ENCODE results near the gene RGPD4. TPM values are rescaled to one million over a fixed set of nuclear protein-coding genes. Genes with fewer than 3 reads are reported as not detected.

RGPD4 gene
- total RNA-seq, 1 experiment from 2014 or later, result not detected

- Mint-ChIP-seq H3K27me3 (ENCODE audit: unreplicated experiment) (no peaks in the 10 kb centered on the region), H3K4me3 (ENCODE audit: low read depth, unreplicated experiment) (no peak overlapping the region), H3K4me1 (ENCODE audit: low read depth, unreplicated experiment) (peaks cover 20% of the 10 kb centered on the region), H3K9me3 (ENCODE audit: low read depth, unreplicated experiment) (no peaks in the 10 kb centered on the region), H3K27ac (ENCODE audit: unreplicated experiment) (no peak overlapping the region), H3K36me3 (ENCODE audit: insufficient read depth, unreplicated experiment) (no peaks in the 10 kb centered on the region)
- BruUV-seq (replicated peaks), result no TSS peak
- no peak for DNase-seq
- CTCF ChIA-PET, result no interaction called here
- intact Hi-C loops (cut with micrococcal nuclease; ENCODE audit: unreplicated experiment), result no loop called here
- no peak for TF ChIP-seq CTCF (IDR thresholded peaks at IDR 0.05; ENCODE audit: unreplicated experiment)
Observed at GRCh38 chr2:107809835-107810234, 16.9 kb upstream of the RGPD4 start.

DNA sequence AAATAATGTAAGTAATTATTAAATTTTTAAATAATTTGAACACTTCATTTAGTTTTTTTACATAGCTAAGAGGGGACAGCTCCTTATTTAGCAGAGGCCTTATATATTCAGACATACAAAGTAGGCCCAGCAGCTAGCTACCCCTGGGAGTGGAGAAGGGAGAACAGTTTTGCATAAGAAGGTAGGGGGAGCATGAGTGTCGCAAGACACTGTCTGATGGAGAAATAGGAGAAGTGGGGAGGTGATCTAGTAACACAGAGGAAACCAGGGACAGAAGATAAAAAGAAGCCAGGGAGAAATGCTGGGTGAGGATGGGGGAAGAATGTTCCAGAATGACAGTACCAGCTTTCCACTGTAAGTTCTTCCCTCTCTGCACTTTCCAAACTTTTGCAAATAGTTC, 16.0 kb upstream of the RGPD4 start:
- CTCF ChIA-PET, result no interaction called here

DNA sequence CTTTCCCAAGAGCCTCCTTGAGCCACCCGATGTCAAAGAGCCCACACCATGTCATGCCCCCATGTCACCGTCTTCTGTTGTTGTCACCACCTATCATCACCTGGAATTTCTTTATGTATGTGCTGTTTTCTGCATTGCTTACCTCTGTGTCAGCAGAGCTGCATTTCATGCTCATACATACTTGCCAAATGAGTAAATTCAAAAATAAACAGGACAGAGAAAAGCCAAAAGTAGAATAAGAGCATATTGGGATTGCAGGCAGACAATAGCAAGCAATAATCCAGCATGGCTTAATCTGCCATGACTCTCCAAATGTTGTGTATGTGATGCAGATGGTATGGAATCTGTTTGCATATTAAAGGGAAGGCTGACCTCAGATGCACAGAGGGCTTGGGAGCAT, 15.3 kb upstream of the RGPD4 start:
- peaks cover 20% of the 10 kb centered on the region for H3K4me1 Mint-ChIP-seq (ENCODE audit: low read depth, unreplicated experiment)
- CTCF ChIA-PET, result no interaction called here
- no peak for DNase-seq
- no peak overlapping the region for H3K4me3 Mint-ChIP-seq (ENCODE audit: low read depth, unreplicated experiment)
- H3K27me3 Mint-ChIP-seq (ENCODE audit: unreplicated experiment), result no peaks in the 10 kb centered on the region
- no peaks in the 10 kb centered on the region for H3K36me3 Mint-ChIP-seq (ENCODE audit: insufficient read depth, unreplicated experiment)
- BruUV-seq (replicated peaks), result no TSS peak
- TF ChIP-seq CTCF (IDR thresholded peaks at IDR 0.05; ENCODE audit: unreplicated experiment), result no peak
- peaks cover 4% of the 10 kb centered on the region for H3K9me3 Mint-ChIP-seq (ENCODE audit: low read depth, unreplicated experiment)
- intact Hi-C loops (cut with micrococcal nuclease; ENCODE audit: unreplicated experiment), result no loop called here
- no peak overlapping the region for H3K27ac Mint-ChIP-seq (ENCODE audit: unreplicated experiment)

More for the DNA sequence above, 16.0 kb upstream of the RGPD4 start:
- Mint-ChIP-seq H3K27me3 (ENCODE audit: unreplicated experiment) (no peaks in the 10 kb centered on the region), H3K9me3 (ENCODE audit: low read depth, unreplicated experiment) (peaks cover 4% of the 10 kb centered on the region), H3K27ac (ENCODE audit: unreplicated experiment) (no peak overlapping the region), H3K36me3 (ENCODE audit: insufficient read depth, unreplicated experiment) (no peaks in the 10 kb centered on the region), H3K4me3 (ENCODE audit: low read depth, unreplicated experiment) (no peak overlapping the region), H3K4me1 (ENCODE audit: low read depth, unreplicated experiment) (peaks cover 20% of the 10 kb centered on the region)
- intact Hi-C loops (cut with micrococcal nuclease; ENCODE audit: unreplicated experiment), result no loop called here
- DNase-seq, result no peak
- no TSS peak for BruUV-seq (replicated peaks)
- TF ChIP-seq CTCF (IDR thresholded peaks at IDR 0.05; ENCODE audit: unreplicated experiment), result no peak

GRCh38 chr2:107812006-107812405, 14.7 kb upstream of the RGPD4 start:
- no TSS peak for BruUV-seq (replicated peaks)
- no peaks in the 10 kb centered on the region for H3K27me3 Mint-ChIP-seq (ENCODE audit: unreplicated experiment)
- CTCF ChIA-PET, result no interaction called here
- peaks cover 20% of the 10 kb centered on the region for H3K4me1 Mint-ChIP-seq (ENCODE audit: low read depth, unreplicated experiment)
- no peaks in the 10 kb centered on the region for H3K36me3 Mint-ChIP-seq (ENCODE audit: insufficient read depth, unreplicated experiment)
- TF ChIP-seq CTCF (IDR thresholded peaks at IDR 0.05; ENCODE audit: unreplicated experiment), result no peak
- intact Hi-C loops (cut with micrococcal nuclease; ENCODE audit: unreplicated experiment), result no loop called here
- H3K4me3 Mint-ChIP-seq (ENCODE audit: low read depth, unreplicated experiment), result no peak overlapping the region
- no peak for DNase-seq
- H3K9me3 Mint-ChIP-seq (ENCODE audit: low read depth, unreplicated experiment), result peaks cover 4% of the 10 kb centered on the region
- no peak overlapping the region for H3K27ac Mint-ChIP-seq (ENCODE audit: unreplicated experiment)

- Mint-ChIP-seq H3K9me3 (ENCODE audit: low read depth, unreplicated experiment) (peaks cover 4% of the 10 kb centered on the region), H3K27ac (ENCODE audit: unreplicated experiment) (no peak overlapping the region), H3K4me3 (ENCODE audit: low read depth, unreplicated experiment) (no peak overlapping the region), H3K4me1 (ENCODE audit: low read depth, unreplicated experiment) (no peaks in the 10 kb centered on the region), H3K36me3 (ENCODE audit: insufficient read depth, unreplicated experiment) (no peaks in the 10 kb centered on the region), H3K27me3 (ENCODE audit: unreplicated experiment) (no peaks in the 10 kb centered on the region)
- DNase-seq, result no peak
- intact Hi-C loops (cut with micrococcal nuclease; ENCODE audit: unreplicated experiment), result no loop called here
- CTCF ChIA-PET, result no interaction called here
- BruUV-seq (replicated peaks), result no TSS peak
- TF ChIP-seq CTCF (IDR thresholded peaks at IDR 0.05; ENCODE audit: unreplicated experiment), result no peak
Observed at GRCh38 chr2:107817378-107817777, 9.3 kb upstream of the RGPD4 start.

Measured in Calu3 (cell line).